Measurements from ENCODE around the gene LAT.

GRCh38 chr16:28992496-28992895, 7.6 kb downstream of the LAT start:
- TF ChIP-seq YY1 (IDR thresholded peaks at IDR 0.05; ENCODE audit: low read depth) = no peak
- no peak for TF ChIP-seq CEBPB (IDR thresholded peaks at IDR 0.05)
- TF ChIP-seq EP300 (IDR thresholded peaks at IDR 0.05; ENCODE audit: borderline replicate concordance) = no peak
- no peak for TF ChIP-seq REST (IDR thresholded peaks at IDR 0.05; ENCODE audit: low read depth)
- TF ChIP-seq USF1 (IDR thresholded peaks at IDR 0.05) = no peak
- TF ChIP-seq NFIC (IDR thresholded peaks at IDR 0.05) = no peak
- no peak for TF ChIP-seq TAF1 (IDR thresholded peaks at IDR 0.05; ENCODE audit: low read depth)
- no peak for TF ChIP-seq MAX (IDR thresholded peaks at IDR 0.05)
- no peak for TF ChIP-seq CREB1 (IDR thresholded peaks at IDR 0.05; ENCODE audit: low read depth)
- TF ChIP-seq RAD21 (IDR thresholded peaks at IDR 0.05; ENCODE audit: low read depth) = no peak
- no peak for TF ChIP-seq TCF12 (IDR thresholded peaks at IDR 0.05; ENCODE audit: low read depth)
- no peak for TF ChIP-seq TEAD4 (IDR thresholded peaks at IDR 0.05)
